Measurements from ENCODE around the gene PRRX1. TPM values are rescaled to one million over a fixed set of nuclear protein-coding genes. Genes with fewer than 3 reads are reported as not detected.

PRRX1 gene
- total RNA-seq, 2 donors from 2014 or later, result 66.6 to 171 TPM

DNA sequence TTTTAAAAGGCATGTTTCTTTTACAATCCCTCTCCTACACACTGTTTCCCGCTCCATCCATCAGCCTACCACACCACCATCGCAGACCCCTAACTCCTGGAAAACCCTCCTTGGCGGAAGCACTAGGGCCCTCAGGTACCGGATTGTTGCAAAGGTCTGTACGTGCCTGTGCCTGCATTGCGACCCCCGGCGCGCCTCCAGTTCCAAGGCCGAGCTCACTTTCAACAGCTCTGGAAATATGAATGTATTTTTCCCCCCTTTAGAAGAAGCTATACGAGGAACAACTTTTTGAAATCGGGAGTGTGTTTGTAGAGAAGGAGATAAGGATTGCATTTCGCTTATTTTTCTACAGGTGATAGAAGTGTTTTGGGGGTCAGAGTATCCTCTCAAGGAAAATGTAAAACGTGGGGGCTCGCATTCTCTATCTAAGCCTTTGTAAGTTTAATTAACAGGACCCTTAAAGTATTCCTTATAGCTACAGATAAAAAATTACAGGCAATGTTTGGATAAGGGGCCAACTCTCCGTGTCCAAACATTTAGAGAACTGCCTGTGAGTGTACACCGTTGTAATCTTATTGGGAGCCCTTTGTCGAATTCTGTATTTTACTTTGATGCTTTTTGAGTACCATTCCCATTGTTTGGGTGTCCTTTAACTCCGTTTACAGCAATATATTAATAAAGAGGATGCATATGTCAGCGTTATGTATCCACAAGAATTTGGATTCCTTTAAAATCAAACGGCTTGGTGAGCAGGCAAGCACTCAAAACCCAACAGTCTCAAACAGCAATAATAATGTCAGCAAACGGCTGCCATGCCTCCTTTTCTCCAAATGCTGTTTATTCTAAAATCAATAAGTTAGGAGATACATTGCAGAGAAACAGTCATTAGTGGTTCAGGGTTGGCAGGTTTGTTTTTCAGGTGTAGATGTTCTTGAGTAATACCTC lies 5.9 kb downstream of the PRRX1 start:
- Histone ChIP-seq H3K36me3 (no peaks in the 10 kb centered on the region), H3K9me3 (no peaks in the 10 kb centered on the region), H3K27me3 (replicated peaks; ENCODE audit: insufficient read depth) (no peaks in the 10 kb centered on the region), H3K27ac (peak overlapping the region in 1 of 2 donors; percentile 49), H3K4me1 (ENCODE audit: control insufficient read depth in 1 of 2, low read depth in 2 of 2) (peaks cover 9 to 37% of the 10 kb centered on the region in 2 donors), H3K4me3 (no peak overlapping the region)
- DNase-seq (ENCODE audit: low spot score), result no peak
- ATAC-seq (ENCODE audit: insufficient number of reproducible peaks, low FRiP score, low read depth), result no peak
- TF ChIP-seq CTCF (IDR thresholded peaks at IDR 0.05), result no peak

DNA sequence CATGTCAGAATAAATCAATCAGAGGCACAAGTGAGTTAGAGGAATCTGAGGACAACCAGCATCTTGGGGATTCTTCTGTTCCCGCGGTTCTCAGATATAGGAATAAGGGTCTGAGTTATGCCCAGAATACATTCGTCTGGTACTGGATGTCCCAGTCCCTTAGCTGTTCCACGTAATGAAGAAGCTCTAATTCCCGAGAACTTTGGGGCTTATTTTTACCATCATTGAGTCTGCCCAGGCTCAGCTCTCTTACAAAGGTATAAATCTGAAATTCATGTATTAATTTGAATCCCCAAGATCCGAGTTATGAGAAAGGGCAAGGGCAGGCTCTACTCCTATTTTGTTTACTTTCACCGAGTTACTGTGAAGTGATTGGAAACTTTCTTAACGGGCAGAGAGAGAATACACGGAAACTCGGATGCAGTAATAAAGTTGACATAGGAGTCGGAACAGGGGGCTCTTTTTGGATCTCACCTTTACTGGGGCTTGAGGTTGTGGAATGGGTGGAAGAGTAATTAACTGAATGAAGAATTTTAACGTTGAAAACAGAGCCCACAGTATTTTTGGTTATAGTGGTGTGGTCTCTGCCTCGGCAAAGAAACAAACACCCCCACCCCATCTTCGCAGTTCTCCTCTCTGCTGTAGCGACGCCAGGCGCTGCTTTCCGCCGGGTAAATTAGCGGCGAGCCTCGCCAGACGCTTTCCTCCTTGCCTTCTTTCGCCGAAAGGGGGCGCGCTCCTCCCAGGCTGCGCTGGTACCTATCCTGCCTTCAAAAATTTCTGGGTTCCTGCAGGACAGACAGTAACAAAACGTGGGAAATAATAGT lies 7.1 kb downstream of the PRRX1 start:
- ATAC-seq (ENCODE audit: insufficient number of reproducible peaks, low FRiP score, low read depth) (no peak), DNase-seq (ENCODE audit: low spot score) (no peak)
- Histone ChIP-seq H3K4me1 (ENCODE audit: control insufficient read depth in 1 of 2, low read depth in 2 of 2) (peaks cover 12 to 38% of the 10 kb centered on the region in 2 donors), H3K9me3 (no peaks in the 10 kb centered on the region), H3K27ac (peak overlapping the region in 1 of 2 donors; percentile 49), H3K27me3 (replicated peaks; ENCODE audit: insufficient read depth) (no peaks in the 10 kb centered on the region), H3K4me3 (peak overlapping the region; percentile 33), H3K36me3 (no peaks in the 10 kb centered on the region)
- TF ChIP-seq CTCF (IDR thresholded peaks at IDR 0.05), result peak; percentile 59

DNA sequence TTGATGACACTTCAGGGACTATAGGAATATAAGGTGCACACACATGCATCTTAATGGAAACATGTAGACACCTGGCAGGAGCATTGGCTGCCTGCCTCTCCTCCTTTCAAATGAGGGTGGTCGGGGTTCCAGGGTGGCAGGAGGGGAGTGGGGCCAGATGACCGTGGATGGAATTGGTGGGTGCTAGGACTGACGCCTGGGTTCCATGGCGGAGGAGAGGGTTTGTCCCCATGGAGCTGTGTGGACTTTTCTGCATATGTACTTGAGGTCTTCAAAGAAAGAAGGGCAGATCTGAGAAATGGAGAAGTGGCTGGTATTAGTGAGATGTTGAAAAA lies 7.7 kb downstream of the PRRX1 start:
- TF ChIP-seq CTCF (IDR thresholded peaks at IDR 0.05), result no peak

DNA sequence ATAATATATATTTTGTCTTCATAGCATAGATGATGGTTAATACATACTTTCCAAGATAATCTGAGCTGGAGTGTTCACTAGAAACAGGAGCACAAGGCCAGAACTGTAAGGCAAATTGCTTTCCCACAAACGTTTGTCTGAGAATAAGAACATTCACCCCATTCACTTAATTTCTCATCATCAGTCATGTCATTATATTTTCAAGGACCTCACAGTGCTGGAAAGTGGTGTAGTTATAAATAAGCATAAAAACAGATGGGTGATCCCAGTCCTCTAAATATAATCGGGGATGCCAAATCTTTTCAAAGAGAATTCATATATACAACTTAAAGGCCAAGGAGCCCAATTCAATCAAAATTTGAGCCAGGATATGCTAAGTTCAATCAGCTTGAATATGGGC lies 8.4 kb downstream of the PRRX1 start:
- Histone ChIP-seq H3K9me3 (no peaks in the 10 kb centered on the region), H3K4me3 (no peak overlapping the region), H3K27me3 (replicated peaks; ENCODE audit: insufficient read depth) (no peaks in the 10 kb centered on the region), H3K27ac (peak overlapping the region in 1 of 2 donors; percentile 49), H3K4me1 (ENCODE audit: control insufficient read depth in 1 of 2, low read depth in 2 of 2) (peaks cover 20 to 38% of the 10 kb centered on the region in 2 donors), H3K36me3 (no peaks in the 10 kb centered on the region)
- no peak for ATAC-seq (ENCODE audit: insufficient number of reproducible peaks, low FRiP score, low read depth)
- no peak for DNase-seq (ENCODE audit: low spot score)
- TF ChIP-seq CTCF (IDR thresholded peaks at IDR 0.05), result no peak

More for the DNA sequence above, 7.7 kb downstream of the PRRX1 start:
- Histone ChIP-seq H3K9me3 (no peaks in the 10 kb centered on the region), H3K4me1 (ENCODE audit: control insufficient read depth in 1 of 2, low read depth in 2 of 2) (peaks cover 18 to 38% of the 10 kb centered on the region in 2 donors), H3K4me3 (peak overlapping the region; percentile 33), H3K27ac (peak overlapping the region in 1 of 2 donors; percentile 49), H3K27me3 (replicated peaks; ENCODE audit: insufficient read depth) (no peaks in the 10 kb centered on the region), H3K36me3 (no peaks in the 10 kb centered on the region)
- DNase-seq (ENCODE audit: low spot score) (no peak), ATAC-seq (ENCODE audit: insufficient number of reproducible peaks, low FRiP score, low read depth) (no peak)

- Histone ChIP-seq H3K4me1 (ENCODE audit: control insufficient read depth in 1 of 2, low read depth in 2 of 2) (peaks cover 23 to 53% of the 10 kb centered on the region in 2 donors), H3K27ac (no peak overlapping the region), H3K4me3 (no peak overlapping the region), H3K9me3 (no peaks in the 10 kb centered on the region), H3K27me3 (replicated peaks; ENCODE audit: insufficient read depth) (no peaks in the 10 kb centered on the region), H3K36me3 (no peaks in the 10 kb centered on the region)
- no peak for TF ChIP-seq CTCF (IDR thresholded peaks at IDR 0.05)
- DNase-seq (ENCODE audit: low spot score), result no peak
- no peak for ATAC-seq (ENCODE audit: insufficient number of reproducible peaks, low FRiP score, low read depth)
Observed at GRCh38 chr1:170674239-170674638, 10.3 kb downstream of the PRRX1 start.

All from thoracic aorta (tissue), 2 donors.